Type B pancreatic cell (in vitro differentiated cells): ENCODE measurements around the gene ST6GAL1. TPM values are rescaled to one million over a fixed set of nuclear protein-coding genes. Genes with fewer than 3 reads are reported as not detected.
"Not testable (repeated sequence)": the region's sequence is repeated elsewhere in the genome, so short reads cannot be mapped to it uniquely, and the experiment has no call there.

Source experiments
- DNase-seq: peaks from one replicate; pipeline ENCODE4 v3.0.0; 2021; ENCODE audit warnings: mixed read lengths; ENCODE audit not compliant: unreplicated experiment; ENCODE audit errors: extremely low spot score
- H3K27ac Mint-ChIP-seq: 2 replicates; pipeline ENCODE4 v1.8.0; 2021; ENCODE audit warnings: mild to moderate bottlenecking, mixed read lengths
- H3K27me3 Mint-ChIP-seq: 2 replicates; pipeline ENCODE4 v1.8.0; 2021; ENCODE audit warnings: mixed read lengths
- H3K36me3 Mint-ChIP-seq: 2 replicates; pipeline ENCODE4 v1.8.0; 2021; ENCODE audit warnings: mixed read lengths
- H3K4me1 Mint-ChIP-seq: one replicate; pipeline ENCODE4 v1.8.0; 2021; ENCODE audit warnings: mixed read lengths; ENCODE audit not compliant: unreplicated experiment
- H3K4me3 Mint-ChIP-seq: 2 replicates; pipeline ENCODE4 v1.8.0; 2021; ENCODE audit warnings: mild to moderate bottlenecking, mixed read lengths
- H3K9me3 Mint-ChIP-seq: 2 replicates; pipeline ENCODE4 v1.8.0; 2021; ENCODE audit warnings: mixed read lengths
- total RNA-seq: library from RNA; stranded (reverse); gene quantifications from 2 replicates; pipeline ENCODE4 v1.2.1, GENCODE V29; 2021; ENCODE audit warnings: low replicate concordance
- TF ChIP-seq, protein P1 (sequence below): fragments of 200-600 bp; sonication (generic); conservative IDR thresholded peaks from 2 replicates; pipeline ENCODE4 v1.5.0; 2021; ENCODE audit warnings: antibody characterized with exemption, mild to moderate bottlenecking

ST6GAL1 gene
- total RNA-seq, 1 donor from 2014 or later = 51.8 TPM

DNA sequence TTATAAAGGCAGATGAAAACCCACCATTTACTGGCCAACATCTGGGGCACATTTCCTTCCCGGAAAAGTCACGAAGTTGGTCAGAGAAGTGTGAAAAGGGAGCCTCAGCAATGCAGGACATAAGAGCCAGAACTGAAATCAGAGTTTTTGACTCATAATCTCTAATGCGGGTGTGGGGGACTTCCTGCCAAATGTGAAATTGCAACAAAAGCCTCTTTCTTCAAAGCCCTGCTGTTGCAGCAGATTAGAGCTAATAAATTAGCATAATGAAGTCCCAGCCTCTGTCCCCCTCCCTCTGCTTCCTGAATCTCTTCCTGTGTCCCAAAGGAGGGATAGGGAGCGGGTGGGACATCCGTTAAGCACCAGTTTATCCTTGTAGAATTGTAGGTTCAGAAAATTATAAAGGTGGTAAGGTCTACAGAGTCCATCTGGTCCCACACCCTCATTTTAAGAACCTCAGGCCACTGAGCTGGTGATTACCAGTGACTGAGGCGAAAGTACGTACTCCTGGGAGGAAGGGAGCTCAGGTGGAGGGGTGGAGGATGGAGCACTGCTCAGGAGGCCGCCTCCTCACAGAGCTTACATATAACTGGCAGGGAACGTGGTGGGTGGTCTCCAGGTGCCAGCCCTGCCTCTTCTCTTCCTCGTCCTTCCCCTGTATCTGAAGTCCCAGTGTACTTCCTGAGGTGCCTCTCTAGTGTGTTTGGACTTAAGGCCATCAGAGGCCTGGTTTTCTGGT lies 35.0 kb downstream of the ST6GAL1 start:
- Mint-ChIP-seq H3K4me1 (peaks cover 5% of the 10 kb centered on the region), H3K27ac (no peak overlapping the region), H3K36me3 (peaks cover 11% of the 10 kb centered on the region), H3K9me3 (no peaks in the 10 kb centered on the region), H3K4me3 (no peak overlapping the region), H3K27me3 (no peaks in the 10 kb centered on the region)
- TF ChIP-seq, protein P1, sequence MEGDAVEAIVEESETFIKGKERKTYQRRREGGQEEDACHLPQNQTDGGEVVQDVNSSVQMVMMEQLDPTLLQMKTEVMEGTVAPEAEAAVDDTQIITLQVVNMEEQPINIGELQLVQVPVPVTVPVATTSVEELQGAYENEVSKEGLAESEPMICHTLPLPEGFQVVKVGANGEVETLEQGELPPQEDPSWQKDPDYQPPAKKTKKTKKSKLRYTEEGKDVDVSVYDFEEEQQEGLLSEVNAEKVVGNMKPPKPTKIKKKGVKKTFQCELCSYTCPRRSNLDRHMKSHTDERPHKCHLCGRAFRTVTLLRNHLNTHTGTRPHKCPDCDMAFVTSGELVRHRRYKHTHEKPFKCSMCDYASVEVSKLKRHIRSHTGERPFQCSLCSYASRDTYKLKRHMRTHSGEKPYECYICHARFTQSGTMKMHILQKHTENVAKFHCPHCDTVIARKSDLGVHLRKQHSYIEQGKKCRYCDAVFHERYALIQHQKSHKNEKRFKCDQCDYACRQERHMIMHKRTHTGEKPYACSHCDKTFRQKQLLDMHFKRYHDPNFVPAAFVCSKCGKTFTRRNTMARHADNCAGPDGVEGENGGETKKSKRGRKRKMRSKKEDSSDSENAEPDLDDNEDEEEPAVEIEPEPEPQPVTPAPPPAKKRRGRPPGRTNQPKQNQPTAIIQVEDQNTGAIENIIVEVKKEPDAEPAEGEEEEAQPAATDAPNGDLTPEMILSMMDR = no peak
- no peak for DNase-seq

DNA sequence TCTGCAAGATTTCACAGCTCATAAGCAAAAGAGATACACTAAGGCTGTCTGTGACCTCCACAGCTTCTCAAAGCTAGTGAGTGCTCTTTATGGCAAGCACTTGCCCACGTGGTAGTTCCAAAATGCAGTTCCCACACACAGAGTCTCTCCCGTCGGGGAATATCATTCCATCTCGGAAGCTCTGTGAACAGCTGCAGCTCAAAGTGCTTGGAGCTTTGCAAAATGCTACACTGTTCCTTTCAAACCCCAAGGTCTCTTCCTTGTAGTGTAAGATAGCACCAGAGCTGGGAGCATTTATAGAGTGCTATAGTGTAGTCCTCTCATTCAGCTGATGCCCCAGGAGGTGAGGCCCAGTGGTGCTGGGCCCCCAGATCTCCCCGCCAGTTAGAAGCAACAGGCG lies 36.1 kb downstream of the ST6GAL1 start:
- Mint-ChIP-seq H3K27ac (no peak overlapping the region), H3K9me3 (no peaks in the 10 kb centered on the region), H3K4me3 (no peak overlapping the region), H3K27me3 (no peaks in the 10 kb centered on the region), H3K36me3 (peaks cover 11% of the 10 kb centered on the region), H3K4me1 (peaks cover 5% of the 10 kb centered on the region)
- TF ChIP-seq, protein P1 = no peak
- no peak for DNase-seq

DNA sequence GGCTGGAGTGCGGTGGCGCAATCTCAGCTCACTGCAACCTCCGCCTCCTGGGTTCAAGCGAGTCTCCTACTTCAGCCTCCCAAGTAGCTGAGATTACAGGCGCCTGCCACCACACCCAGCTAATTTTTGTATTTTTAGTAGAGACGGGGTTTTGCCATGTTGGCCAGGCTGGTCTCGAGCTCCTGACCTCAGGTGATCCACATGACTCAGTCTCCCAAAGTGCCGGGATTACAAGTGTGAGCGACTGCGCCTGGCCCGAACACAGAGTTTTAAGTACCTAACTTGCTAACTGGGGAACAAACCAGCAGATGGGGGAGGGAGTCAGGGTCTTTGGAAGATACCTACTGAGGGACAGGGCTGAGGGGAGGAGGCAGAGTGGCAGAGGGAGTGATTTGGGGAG lies 36.9 kb downstream of the ST6GAL1 start:
- H3K36me3 Mint-ChIP-seq = peaks cover 11% of the 10 kb centered on the region
- not testable (repeated sequence) for H3K27me3 Mint-ChIP-seq, H3K27ac Mint-ChIP-seq, H3K4me1 Mint-ChIP-seq, DNase-seq, H3K4me3 Mint-ChIP-seq, H3K9me3 Mint-ChIP-seq

DNA sequence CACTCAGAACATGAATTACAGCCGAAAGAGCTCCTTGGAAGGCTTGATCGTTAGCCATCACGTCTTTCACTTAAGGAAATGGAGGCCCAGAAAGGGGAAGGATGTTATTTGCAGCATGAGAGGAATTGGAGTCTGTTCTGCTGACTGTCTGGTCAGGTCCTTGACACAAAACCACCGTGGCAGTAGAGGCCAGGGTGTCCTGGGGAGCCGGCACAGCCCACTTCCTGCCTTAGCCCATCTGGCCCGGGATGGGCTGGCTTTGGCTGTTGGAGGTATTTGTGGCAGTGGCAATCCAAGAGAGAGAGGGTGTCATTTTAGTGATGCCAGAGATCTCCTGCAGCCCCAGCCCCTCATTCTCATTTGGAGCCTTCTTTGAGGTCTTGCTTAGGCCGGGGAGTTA lies 37.4 kb downstream of the ST6GAL1 start:
- no peaks in the 10 kb centered on the region for H3K27me3 Mint-ChIP-seq
- H3K4me3 Mint-ChIP-seq = no peak overlapping the region
- no peak overlapping the region for H3K27ac Mint-ChIP-seq
- no peak for DNase-seq
- H3K4me1 Mint-ChIP-seq = no peaks in the 10 kb centered on the region
- peaks cover 11% of the 10 kb centered on the region for H3K36me3 Mint-ChIP-seq
- TF ChIP-seq, protein P1 = no peak
- H3K9me3 Mint-ChIP-seq = no peaks in the 10 kb centered on the region

DNA sequence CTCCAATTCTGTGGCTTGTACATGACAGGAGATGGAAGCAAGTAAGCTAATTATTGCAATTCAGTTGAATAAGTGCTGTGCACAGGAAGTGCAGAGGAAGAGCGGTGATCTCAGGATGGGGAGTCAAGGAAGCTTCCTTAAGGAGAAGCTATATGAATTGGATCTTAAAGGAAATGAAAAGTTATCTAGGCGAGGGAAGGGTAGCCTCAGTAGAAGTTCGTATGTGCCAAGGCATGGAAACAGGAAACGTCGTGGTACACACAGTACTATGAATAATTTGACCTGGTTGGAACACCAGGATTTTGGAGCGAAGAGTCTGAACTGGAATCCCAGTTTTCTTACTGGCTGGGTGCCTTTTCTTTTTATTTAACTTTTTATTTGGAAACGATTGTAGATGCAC lies 39.3 kb downstream of the ST6GAL1 start:
- no peaks in the 10 kb centered on the region for H3K9me3 Mint-ChIP-seq
- TF ChIP-seq, protein P1 = no peak
- no peak overlapping the region for H3K4me3 Mint-ChIP-seq
- peaks cover 15% of the 10 kb centered on the region for H3K36me3 Mint-ChIP-seq
- no peak overlapping the region for H3K27ac Mint-ChIP-seq
- no peaks in the 10 kb centered on the region for H3K4me1 Mint-ChIP-seq
- no peak for DNase-seq
- H3K27me3 Mint-ChIP-seq = no peaks in the 10 kb centered on the region

DNA sequence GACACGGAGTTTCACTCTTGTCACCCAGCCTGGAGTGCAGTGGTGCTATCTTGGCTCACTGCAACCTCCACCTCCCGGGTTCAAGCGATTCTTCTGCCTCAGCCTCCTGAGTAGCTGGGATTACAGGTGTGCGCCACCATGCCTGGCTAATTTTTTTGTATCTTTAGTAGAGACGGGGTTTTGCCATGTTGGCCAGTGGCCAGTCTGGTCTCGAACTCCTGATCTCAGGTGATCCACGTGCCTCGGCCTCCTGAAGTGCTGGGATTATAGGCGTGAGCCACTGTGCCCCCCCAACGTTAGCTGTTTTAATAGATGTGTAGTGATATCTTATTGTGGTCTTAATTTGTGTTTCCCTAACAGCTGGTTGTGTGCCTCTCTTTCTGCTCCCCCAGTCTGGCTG lies 40.8 kb downstream of the ST6GAL1 start:
- not testable (repeated sequence) for DNase-seq, H3K4me3 Mint-ChIP-seq, H3K9me3 Mint-ChIP-seq, H3K27ac Mint-ChIP-seq, H3K27me3 Mint-ChIP-seq
- H3K36me3 Mint-ChIP-seq = peaks cover 19% of the 10 kb centered on the region
- peaks cover 14% of the 10 kb centered on the region for H3K4me1 Mint-ChIP-seq

DNA sequence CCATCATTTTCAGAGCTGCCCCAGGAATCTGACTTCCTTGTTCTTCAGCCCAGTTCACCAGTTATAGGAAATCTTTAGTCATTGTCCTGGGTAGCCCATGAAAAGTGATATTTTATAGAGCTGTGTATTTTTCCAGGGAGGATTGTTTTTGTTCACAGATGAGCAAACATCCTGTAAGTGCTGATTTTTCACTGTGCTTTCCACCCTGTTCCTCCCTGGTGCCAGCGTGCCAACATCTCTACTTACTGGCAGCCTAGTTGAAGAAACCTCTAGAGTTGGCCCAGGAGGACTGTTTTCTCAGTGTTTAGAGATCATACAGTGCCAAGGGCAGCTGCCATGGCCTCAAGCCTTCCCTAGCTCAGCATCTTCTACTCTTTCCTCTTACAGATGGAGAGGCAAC lies 41.3 kb downstream of the ST6GAL1 start:
- TF ChIP-seq, protein P1 = no peak
- Mint-ChIP-seq H3K4me3 (no peak overlapping the region), H3K27me3 (no peaks in the 10 kb centered on the region), H3K36me3 (peaks cover 19% of the 10 kb centered on the region), H3K27ac (no peak overlapping the region), H3K4me1 (peaks cover 15% of the 10 kb centered on the region), H3K9me3 (no peaks in the 10 kb centered on the region)
- no peak for DNase-seq
